HTR-8/SVneo (cell line): ENCODE results near the gene PMF1.
A peak's percentile ranks its signal among the peaks of the same experiment; 100 is the strongest.
"Not testable (repeated sequence)": the region's sequence is repeated elsewhere in the genome, so short reads cannot be mapped to it uniquely, and the experiment has no call there.

Experiments used
- DNase-seq: peaks from one replicate; pipeline ENCODE4 v3.0.0; 2011; ENCODE audit warnings: low spot score, mixed read lengths; ENCODE audit not compliant: insufficient read length
- FAIRE-seq: peaks from 2 replicates; lab custom pipeline; 2011; peaks lifted over from hg19 to GRCh38; lab: Jason Lieb, UNC

PMF1 gene

GRCh38 chr1:156212833-156213643 is at the start of gene PMF1:
TSS of gene PMF1 (plus strand) at chr1:156213007. CDS start at chr1:156213016, 9 bp downstream.
- FAIRE-seq (no peak), DNase-seq (peak; percentile 97)

- no peak for FAIRE-seq
- no peak for DNase-seq
These were observed 49.1 kb upstream of the PMF1 start for GRCh38 chr1:156163712-156164111.

- DNase-seq (no peak), FAIRE-seq (no peak)
These were observed 48.5 kb upstream of the PMF1 start for GRCh38 chr1:156164125-156164831.

DNA sequence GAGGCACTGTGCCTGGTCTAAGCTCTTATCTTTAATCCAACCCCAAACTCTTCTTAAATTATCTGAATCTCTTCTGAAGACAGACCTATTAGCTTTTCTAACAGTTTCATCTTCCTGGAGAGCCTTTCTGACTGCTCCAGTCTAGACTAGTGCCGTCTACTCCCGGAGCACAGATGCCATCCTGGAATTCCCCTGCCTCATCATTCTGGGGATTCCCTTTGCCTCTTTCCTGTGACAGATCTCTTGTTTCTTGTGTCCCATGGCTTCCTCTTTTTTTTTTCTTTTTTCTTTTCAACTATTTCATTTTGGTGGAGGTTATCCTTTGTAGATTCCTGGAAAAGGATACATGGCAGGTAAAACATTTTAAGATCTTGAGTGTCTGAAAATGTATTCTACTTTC is 47.7 kb upstream of the PMF1 start:
- DNase-seq (no peak), FAIRE-seq (no peak)

DNA sequence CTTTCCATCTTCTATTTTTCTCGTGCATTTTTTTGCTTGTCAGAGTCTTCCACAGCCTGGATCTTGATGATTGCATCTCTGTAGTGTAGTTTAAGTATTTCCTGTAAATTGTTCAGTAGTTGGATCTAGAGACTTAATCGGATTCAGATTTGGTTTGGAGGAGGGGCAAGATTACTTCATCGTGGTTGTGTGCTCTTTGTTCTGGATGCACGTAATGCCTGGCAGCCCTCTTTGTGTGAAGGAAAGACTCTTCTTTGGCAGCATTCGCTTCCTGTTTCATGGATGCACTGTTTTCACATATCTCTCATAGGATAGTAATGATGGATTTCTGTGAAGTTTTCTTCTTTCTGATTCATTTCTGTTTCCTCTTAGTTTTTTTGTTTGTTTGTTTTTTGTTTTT is 45.3 kb upstream of the PMF1 start:
- no peak for DNase-seq
- no peak for FAIRE-seq

- FAIRE-seq (no peak), DNase-seq (no peak)
These were observed 39.9 kb upstream of the PMF1 start for GRCh38 chr1:156172696-156173470.

GRCh38 chr1:156176610-156177210 is 36.1 kb upstream of the PMF1 start:
- FAIRE-seq (no peak), DNase-seq (no peak)

DNA sequence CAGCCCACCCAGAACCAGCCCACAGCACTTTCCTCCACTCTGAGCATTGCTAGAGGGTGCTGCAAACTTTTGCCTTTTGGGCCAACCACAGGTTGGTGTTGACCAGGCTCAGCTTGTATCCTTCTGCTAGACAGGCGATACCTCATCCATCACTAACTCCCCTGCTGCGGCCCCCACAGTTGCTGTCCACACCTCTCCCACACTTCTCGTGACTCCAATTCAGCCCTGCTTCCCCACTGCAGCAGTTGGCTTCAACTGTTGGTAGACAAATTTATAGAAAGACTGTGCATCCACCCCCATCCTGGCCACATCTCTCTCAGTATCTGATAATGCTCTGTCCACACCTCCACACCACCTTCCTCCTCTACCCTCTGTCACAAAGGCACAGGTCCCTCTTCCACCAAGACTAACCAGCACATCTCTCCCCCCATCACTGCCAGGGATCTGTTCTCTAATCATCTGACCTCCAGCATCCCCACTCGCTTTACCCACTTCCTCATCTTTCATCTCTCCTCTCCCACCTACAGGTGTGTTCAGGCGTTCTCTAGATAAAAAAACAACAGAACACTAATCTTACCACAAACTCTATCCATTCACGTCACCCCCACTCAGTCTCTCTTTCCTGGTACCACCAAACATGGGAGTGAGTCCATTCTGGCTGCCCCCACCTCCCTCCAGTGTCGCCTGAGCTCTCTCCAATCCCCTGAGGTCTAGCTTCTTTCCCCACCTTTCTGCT is 34.7 kb upstream of the PMF1 start:
- no peak for FAIRE-seq

GRCh38 chr1:156180471-156180870 is 32.3 kb upstream of the PMF1 start:
- FAIRE-seq (no peak), DNase-seq (no peak)

More for the DNA sequence above, 34.7 kb upstream of the PMF1 start:
- DNase-seq: no peak

DNA sequence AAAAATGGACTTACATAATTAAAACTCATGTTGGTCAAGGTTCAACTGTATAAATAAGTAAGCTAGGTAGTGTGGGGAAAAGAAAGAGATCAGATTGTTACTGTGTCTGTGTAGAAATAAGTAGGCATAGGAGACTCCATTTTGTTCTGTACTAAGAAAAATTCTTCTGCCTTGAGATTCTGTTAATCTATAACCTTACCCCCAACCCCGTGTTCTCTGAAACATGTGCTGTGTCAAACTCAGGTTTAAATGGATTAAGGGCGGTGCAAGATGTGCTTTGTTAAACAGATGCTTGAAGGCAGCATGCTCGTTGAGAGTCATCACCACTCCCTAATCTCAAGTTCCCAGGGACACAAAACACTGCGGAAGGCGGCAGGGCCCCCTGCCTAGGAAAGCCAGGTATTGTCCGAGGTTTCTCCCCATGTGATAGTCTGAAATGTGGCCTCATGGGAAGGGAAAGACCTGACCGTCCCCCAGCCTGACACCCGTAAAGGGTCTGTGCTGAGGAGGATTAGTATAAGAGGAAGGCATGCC is 31.3 kb upstream of the PMF1 start:
- FAIRE-seq, DNase-seq: not testable (repeated sequence)

- not testable (repeated sequence) for DNase-seq, FAIRE-seq
These were observed 30.6 kb upstream of the PMF1 start for GRCh38 chr1:156182010-156182779.

DNA sequence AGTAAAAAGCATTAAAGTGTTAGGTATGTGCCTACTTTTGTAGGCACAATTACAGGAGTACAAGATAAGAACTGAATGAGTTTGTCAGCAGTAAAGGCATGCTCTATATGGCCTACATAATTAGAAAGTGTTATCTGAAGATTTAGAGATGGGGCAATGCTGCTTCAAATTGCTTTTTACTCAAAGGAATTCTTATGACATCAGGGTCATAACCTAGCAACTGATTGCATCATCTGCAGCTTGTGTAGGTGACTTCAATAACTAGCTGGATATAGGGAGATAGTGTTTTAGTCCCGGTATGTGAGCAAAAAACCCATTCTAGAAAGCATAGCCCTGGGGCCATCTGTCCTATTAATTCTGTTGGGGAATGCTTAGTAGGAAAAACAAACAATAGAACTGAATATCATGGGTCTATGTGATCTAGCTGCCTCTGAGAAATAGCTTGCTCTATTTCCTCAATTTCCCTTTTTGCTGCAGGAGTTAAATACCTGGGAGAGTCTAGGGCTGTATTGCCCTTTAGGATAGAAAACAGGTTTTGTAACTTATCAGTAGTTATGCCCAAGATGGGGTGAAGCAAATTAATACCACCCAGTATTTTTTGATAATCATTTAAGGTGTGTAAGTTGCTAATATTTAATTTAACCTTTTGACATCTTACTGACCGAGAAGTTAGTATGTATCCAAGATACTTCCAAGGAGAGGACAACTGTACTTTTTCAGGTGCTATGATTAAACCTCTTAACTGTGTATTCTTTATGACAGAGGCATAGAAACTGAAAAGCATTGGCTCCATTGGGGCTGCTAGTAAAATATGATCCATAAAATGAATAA is 26.2 kb upstream of the PMF1 start:
- not testable (repeated sequence) for FAIRE-seq, DNase-seq

DNA sequence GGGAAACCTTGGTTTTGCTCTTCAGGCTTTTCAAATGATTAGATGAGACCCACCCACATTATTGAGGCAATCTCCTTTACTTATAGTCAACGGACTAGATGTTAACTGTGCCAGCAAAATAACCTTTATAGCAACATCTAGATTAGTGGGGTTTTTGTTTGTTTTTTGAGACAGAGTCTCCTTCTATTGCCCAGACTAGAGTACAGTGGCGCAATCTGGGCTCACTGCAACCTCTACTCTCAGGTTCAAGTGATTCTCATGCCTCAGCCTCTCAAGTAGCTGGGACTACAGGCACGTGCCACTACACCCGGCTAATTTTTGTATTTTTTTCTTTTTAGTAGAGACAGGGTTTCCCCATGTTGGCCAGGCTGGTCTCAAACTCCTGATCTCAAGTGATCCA is 22.5 kb upstream of the PMF1 start:
- not testable (repeated sequence) for DNase-seq, FAIRE-seq

- FAIRE-seq: no peak
- no peak for DNase-seq
These were observed 21.4 kb upstream of the PMF1 start for GRCh38 chr1:156191292-156191964.

DNA sequence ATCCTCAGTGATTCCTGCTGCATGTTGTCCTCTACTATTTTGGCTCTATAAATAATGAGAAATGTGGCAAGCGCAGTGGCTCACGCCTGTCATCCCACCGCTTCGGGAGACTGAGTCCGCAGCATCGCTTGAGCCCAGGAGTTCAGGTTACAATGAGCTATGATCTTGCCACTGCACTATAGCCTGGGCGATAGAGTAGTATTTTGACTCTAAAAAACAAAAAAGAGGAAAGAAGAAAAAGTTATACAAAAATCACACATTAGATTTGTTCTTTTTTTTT is 19.7 kb upstream of the PMF1 start:
- DNase-seq (no peak), FAIRE-seq (no peak)

GRCh38 chr1:156193488-156194299 is 19.1 kb upstream of the PMF1 start, which contains the start of gene SLC25A44:
TSS of gene SLC25A44 (plus strand) at chr1:156194104. CDS start at chr1:156199848, 5,744 bp downstream.
- DNase-seq: peak; percentile 95
- peak; percentile 33 for FAIRE-seq

DNA sequence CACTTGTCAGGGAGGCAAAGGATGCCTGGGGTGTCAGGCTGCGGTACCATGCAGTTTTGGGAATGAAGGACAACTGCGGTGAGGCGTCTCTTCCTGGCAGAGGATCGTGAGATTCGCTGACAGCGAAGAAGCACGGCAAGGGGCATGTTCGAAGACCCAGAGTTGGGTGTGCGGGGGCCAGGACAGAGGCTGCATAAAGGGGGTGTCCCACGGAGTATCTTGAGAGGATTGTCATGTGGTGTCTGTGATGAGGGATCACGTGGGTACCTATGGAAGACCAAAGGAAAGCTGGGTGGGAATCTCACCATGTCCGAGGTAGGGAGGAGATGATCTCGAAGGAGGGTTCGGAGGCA is 18.5 kb upstream of the PMF1 start:
- FAIRE-seq (no peak), DNase-seq (no peak)
